Kidney epithelial cell (primary cell): Measurements from ENCODE around the gene RASL12. TPM values are rescaled to one million over a fixed set of nuclear protein-coding genes. Genes with fewer than 3 reads are reported as not detected.

ENCODE experiments used
- DNase-seq: peaks from one replicate; pipeline ENCODE4 v3.0.0-alpha.2; 2010; ENCODE audit warnings: low read depth
- H3K27me3 ChIP-seq: 2 replicates; pipeline ENCODE4 v1.6.0; 2011; ENCODE audit warnings: low read length; ENCODE audit not compliant: control insufficient read depth, insufficient read depth
- H3K36me3 ChIP-seq: 2 replicates; pipeline ENCODE4 v1.5.1; 2011; ENCODE audit warnings: low read length; ENCODE audit not compliant: control insufficient read depth, insufficient read depth
- H3K4me3 ChIP-seq: 2 replicates; pipeline ENCODE4 v1.5.1; 2011; ENCODE audit warnings: low read depth, mild to moderate bottlenecking, control low read depth, low read length
- total RNA-seq: library from RNA; depleted of rRNA; stranded (reverse); fragments of >200 nt; gene quantifications from 2 replicates; pipeline ENCODE4 v1.2.3, GENCODE V29; 2015
- TF ChIP-seq, protein P1 (sequence below): IDR thresholded peaks from 2 replicates; pipeline ENCODE4 v1.5.1; 2011; ENCODE audit warnings: mild to moderate bottlenecking, moderate library complexity, low read length, control low read depth, inconsistent platforms; ENCODE audit not compliant: insufficient read depth, poor library complexity, severe bottlenecking

The RASL12 gene
- total RNA-seq, 1 donor from 2014 or later = 0.92 TPM

DNA sequence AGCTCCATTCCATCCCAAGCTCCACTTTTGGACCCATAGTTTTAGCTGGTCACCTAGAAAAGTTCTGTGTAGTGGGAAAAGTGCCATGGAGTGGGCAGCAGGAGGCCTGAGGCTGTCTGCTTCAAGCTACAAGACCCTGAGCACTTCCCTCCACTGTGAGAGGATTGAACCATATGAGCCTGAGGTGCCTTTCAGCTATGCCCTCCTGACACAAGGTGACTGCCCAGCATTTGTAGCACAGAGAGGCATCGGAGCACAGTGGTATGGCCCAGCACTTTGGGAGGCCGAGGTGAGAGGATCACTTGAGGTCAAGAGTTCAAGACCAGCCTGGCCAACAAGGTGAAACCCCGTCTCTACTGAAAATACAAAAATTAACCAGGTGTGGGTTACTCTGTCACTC lies 4.8 kb upstream of the RASL12 start:
- TF ChIP-seq, protein P1, sequence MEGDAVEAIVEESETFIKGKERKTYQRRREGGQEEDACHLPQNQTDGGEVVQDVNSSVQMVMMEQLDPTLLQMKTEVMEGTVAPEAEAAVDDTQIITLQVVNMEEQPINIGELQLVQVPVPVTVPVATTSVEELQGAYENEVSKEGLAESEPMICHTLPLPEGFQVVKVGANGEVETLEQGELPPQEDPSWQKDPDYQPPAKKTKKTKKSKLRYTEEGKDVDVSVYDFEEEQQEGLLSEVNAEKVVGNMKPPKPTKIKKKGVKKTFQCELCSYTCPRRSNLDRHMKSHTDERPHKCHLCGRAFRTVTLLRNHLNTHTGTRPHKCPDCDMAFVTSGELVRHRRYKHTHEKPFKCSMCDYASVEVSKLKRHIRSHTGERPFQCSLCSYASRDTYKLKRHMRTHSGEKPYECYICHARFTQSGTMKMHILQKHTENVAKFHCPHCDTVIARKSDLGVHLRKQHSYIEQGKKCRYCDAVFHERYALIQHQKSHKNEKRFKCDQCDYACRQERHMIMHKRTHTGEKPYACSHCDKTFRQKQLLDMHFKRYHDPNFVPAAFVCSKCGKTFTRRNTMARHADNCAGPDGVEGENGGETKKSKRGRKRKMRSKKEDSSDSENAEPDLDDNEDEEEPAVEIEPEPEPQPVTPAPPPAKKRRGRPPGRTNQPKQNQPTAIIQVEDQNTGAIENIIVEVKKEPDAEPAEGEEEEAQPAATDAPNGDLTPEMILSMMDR = no peak
- no peak for DNase-seq
- H3K27me3 ChIP-seq = peaks cover 17% of the 10 kb centered on the region

DNA sequence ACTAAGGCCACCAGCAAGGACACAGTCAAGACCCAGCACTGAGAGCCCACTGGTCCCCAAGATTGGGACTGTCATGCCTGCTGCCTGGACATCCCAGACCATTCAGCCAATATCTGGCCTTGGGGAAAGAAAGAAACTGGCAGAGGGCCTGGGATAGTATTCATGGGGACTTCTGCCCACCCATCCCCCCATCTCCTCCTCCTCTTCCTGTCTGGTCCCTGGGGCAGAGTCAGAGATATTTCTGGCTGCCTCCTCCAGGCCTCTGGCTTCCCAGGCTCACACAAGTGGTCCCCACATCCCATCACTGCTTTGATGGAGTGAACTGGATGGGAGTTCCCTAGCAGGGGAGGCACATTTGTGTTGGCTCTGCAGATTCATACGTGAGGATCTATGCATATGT lies 4.2 kb upstream of the RASL12 start:
- no peak overlapping the region for H3K4me3 ChIP-seq
- DNase-seq = no peak
- TF ChIP-seq, protein P1 = no peak
- peaks cover 17% of the 10 kb centered on the region for H3K27me3 ChIP-seq
- no peaks in the 10 kb centered on the region for H3K36me3 ChIP-seq

More for the DNA sequence above, 4.8 kb upstream of the RASL12 start:
- Histone ChIP-seq H3K4me3 (no peak overlapping the region), H3K36me3 (no peaks in the 10 kb centered on the region)

DNA sequence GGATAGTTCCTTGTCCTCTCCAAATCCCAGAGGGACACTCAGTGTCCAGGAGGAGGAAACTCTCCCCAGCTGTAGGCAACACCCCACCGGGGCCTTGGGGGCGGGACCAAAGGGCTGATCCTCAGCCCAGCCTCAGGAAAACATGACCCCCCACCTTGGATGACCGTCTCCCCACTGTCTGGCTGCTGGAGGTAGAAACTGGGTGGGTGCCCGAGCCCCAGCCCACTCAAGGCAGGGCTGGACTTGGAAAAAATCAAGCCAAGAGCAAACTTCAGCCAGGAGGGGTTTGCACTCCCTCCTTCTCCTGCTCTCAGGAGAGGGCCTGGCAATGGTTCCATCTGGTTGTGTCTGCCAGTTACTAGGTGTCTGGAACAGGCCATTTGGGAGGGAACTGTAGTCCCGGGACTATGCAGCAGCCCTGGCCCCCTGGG lies 3.6 kb upstream of the RASL12 start:
- Histone ChIP-seq H3K27me3 (peaks cover 15% of the 10 kb centered on the region), H3K4me3 (no peak overlapping the region), H3K36me3 (no peaks in the 10 kb centered on the region)
- TF ChIP-seq, protein P1 = no peak
- no peak for DNase-seq

DNA sequence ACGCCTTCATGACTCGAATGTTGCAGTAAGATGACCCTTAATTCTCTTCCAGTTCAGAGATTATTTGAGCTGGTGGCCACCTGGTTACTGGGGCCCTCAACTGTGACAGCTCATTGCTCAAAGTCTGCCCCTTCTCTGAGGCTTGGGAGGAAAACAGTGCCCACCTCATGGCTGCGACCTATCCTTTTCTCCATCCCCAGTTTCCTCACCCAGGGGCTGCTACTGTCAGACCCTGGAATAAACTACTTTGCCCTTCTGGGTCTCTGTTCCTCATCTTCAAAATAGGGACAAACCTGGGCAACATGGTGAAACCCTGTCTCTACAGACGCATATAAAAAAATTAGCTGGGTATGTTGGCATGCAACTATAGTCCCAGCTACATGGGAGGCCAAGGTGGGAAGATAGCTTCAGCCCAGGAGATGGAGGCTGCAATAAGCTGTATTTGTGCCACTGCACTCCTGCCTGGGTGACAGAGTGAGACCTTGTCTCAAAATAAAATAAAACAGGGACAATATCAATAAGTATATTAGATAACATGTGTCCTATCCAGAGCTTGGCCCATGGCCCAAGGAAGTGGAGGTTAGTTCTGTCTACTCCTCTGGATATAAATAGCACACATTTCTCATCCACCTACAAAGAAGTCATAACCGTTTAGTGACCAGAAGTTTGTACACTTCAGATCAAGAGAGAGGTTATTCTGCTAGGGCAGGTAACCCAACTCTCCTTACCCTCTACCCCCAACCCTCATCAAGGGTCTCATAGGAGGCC lies 2.2 kb upstream of the RASL12 start:
- no peak for DNase-seq
- H3K36me3 ChIP-seq = no peaks in the 10 kb centered on the region
- TF ChIP-seq, protein P1 = no peak
- no peak overlapping the region for H3K4me3 ChIP-seq
- peaks cover 26% of the 10 kb centered on the region for H3K27me3 ChIP-seq

DNA sequence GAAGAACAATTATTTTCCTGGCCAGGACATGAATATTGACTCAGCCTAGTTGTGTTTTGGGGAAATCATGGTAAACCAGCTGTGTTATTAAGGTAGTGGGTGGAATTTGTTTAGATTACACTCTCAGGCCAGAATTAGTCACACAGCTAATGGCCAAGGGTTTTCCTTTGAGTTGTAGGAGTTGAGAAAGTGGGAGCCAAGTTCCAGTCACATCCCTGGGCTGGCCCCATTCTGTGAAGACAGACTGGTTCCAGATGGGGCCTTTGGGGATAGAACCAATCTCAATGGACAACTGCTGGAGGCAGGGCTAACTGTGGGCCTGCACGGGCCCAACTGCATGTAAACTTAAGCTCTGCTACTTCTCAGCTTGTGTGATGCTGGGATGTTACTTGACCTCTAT lies 1.4 kb upstream of the RASL12 start:
- TF ChIP-seq, protein P1 = no peak
- no peak overlapping the region for H3K4me3 ChIP-seq
- H3K36me3 ChIP-seq = no peaks in the 10 kb centered on the region
- H3K27me3 ChIP-seq = peaks cover 27% of the 10 kb centered on the region
- no peak for DNase-seq

DNA sequence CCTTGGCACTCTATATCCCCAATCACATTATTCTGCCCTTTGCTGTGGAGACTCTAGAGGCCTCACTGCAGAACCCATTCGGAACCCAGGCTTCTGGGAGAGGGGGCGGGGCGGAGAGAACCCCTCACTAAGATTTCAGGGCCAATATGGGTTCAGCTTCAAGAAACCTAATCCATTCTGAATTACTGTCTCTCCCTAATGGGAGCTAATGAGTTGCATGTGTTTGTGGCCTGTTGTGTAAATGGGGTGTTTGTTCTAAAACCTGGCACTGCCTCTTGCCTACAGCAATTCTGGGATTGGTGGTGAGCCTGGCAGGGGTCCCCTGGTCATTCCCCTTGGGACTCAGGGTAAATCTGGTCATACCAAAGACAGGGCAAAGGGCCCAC lies 605 bp upstream of the RASL12 start:
- DNase-seq = no peak
- no peaks in the 10 kb centered on the region for H3K36me3 ChIP-seq
- no peak overlapping the region for H3K4me3 ChIP-seq
- H3K27me3 ChIP-seq = peaks cover 31% of the 10 kb centered on the region
- TF ChIP-seq, protein P1 = no peak
